HG03159 (cell line): Measurements from ENCODE around the gene SPOCK2.
"Not testable (repeated sequence)": the region's sequence is repeated elsewhere in the genome, so short reads cannot be mapped to it uniquely, and the experiment has no call there.

Source experiments
- ATAC-seq: cut with Tn5 transposase; IDR thresholded peaks from one replicate; pipeline ENCODE4 v1.9.1; 2021; ENCODE audit warnings: mild to moderate bottlenecking, moderate library complexity; ENCODE audit not compliant: unreplicated experiment

SPOCK2 gene

GRCh38 chr10:72034761-72035160 lies 53.6 kb downstream of the SPOCK2 start:
- ATAC-seq, result no peak

- ATAC-seq, result no peak
These were observed 54.3 kb downstream of the SPOCK2 start for GRCh38 chr10:72034040-72034499.

DNA sequence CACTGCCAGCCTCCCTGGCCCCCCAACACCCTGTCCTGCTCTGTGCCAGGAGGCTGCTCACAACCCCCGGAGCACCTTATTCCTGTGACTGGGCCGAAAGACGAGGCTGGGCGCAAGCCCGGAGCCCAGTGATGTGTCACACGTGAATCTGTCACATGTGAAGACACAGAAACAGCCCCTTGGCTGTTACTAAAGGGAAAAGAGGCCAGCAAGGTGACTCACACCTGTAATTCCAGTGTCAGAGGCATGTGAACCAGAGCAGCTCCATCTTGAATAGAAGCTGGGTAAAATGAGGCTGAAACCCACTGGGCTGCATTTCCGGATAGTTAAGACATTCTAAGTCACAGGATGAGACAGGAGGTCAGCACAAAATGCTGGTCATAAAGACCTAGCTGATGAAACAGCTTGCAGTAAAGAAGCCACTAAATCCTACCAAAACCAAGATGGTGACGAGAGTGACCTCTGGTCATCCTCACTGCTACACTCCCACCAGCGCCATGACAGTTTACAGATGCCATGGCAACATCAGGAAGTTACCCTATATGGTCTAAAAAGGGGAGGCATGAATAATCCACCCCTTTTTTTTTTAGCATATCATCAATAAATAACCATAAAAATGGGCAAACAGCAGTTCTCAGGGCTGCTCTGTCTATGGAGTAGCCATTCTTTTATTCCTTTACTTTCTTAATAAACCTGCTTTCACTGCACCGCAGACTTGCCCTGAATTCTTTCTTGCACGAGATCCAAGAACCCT lies 55.8 kb downstream of the SPOCK2 start:
- not testable (repeated sequence) for ATAC-seq

DNA sequence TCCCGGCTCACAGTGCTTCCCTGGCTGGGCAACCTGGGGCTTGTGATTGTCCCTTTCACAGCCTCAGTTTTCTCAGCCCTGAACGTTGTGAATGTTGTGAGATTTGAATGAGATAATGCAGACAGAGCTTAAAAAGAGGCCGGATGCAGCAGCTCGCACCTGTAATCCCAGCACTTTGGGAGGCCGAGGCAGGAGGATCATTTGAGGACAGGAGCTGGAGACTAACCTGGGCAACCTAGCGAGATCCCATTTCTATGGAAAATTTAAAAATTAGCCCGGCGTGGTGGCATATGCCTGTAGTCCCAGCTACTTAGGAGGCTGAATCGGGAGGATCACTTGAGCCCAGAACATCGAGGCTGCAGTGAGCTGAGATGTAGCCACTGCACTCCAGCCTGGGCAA lies 56.6 kb downstream of the SPOCK2 start:
- ATAC-seq, result no peak

DNA sequence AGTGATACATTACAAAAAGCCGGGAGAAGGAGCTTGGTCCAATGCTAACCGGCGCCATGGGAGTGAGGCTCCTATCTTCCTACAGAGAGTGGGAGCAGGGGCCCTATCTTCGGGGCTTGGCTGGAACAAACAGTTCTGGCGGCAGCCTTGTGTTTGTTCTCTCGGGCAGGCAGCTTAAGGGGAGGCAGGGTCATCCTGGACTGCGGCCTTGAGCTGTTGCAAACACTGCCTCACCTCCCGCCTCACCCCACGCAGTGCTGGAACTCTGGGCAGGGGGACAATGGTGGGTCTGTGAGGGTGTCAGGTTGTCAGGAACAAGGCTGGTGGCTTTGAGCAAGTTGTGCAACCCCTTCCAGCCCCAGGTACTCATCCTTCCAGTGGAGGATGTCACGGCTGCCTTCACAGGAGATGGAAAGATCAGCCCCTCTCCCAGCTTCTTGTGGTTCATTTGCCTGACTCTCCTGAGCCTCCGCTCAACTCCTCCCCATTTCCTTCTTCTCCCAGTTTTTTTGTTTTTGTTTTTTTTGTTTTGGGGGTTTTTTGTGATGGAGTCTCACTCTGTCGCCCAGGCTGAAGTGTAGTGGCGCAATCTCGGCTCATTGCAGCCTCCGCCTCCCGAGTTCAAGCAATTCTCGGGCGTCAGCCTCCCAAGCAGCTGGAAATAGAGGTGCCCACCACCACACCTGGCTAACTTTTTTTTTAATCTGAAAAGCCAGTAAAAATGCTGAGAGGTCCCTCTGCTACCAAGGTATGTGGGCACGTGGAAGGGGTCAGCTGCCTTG lies 57.4 kb downstream of the SPOCK2 start:
- no peak for ATAC-seq

GRCh38 chr10:72029414-72029813 lies 58.9 kb downstream of the SPOCK2 start:
- no peak for ATAC-seq

GRCh38 chr10:72027498-72027897 lies 60.9 kb downstream of the SPOCK2 start:
- ATAC-seq, result no peak

- no peak for ATAC-seq
These were observed 61.9 kb downstream of the SPOCK2 start for GRCh38 chr10:72026278-72027111.

- ATAC-seq, result no peak
These were observed 62.5 kb downstream of the SPOCK2 start for GRCh38 chr10:72025832-72026231.

- no peak for ATAC-seq
These were observed 63.0 kb downstream of the SPOCK2 start for GRCh38 chr10:72025400-72025799.

DNA sequence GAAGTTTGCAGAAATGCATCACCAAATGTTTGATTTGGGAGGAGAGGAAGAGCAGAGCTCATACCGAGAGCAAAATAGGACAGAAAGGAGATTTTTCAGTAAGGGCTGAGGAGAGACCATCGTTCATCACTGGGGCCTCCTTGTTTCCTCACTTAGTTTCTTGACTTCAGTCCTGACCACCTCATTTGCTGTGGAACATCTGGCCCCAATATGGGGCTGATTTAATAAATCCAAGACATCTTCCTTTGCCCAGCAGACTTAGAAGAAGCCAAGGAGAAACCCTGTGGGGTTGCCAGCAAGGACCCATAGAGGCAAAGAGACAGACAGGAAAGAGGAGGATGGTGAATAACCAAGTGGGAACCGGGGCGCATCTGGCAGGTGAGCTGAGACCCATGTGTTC lies 63.8 kb downstream of the SPOCK2 start:
- no peak for ATAC-seq

DNA sequence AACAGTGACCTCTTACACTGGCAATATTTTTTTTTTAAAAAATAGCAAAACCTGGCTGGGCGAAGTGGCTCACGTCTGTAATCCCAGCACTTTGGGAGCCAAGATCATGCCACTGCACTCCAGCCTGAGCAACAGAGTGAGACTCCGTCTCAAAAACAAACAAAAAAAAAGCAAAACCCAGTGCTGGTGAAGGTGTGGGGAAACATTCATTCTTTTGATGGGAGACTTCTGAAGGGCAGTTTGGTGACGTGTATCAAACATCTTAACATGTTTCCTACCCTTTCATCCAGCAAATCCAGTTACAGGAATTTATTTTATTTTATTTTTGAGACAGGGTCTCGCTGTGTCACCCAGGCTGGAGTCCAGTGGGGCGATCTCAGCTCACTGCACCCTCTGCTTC lies 66.1 kb downstream of the SPOCK2 start:
- no peak for ATAC-seq

DNA sequence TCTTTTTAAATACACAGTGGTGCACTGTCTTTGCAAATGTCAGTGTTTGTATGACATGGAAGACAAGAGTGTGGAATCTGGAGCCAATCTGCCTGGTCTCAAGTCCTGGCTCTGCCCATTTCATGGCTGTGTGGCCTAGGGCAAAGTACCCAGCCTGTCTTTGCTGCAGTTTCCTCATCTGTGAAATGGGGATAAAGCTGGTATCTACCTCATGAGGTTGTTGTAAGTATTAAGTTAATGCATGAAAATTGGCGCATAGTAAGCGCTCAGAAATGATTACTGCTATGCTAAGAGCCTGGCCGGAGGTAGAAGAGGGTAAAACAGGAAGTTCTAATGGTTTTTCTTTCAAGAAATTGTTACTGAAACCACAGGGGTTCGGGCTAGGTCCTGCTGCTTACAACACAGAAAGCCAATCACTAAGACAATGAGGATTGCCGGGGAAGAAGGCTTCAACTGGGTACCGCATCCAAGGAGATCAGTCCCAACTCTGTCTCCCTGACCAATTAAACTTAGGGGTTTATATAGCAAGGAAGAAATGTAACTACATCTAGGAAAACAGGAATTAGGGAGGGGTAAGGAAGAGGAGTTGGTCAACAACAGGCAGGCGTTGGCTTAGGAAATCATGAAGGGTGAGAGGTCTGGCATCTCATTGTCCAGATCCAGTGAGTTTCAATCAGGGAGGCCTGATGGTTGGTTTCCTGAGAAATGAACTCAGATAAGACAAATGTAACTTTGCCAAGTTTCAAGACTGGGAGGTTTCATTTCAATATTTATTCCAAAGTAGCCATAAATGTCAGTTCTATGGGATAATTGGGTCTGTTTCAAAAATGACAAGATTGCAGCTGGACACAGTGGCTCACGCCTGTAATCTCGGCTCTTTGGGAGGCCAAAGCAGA lies 67.2 kb downstream of the SPOCK2 start:
- no peak for ATAC-seq

DNA sequence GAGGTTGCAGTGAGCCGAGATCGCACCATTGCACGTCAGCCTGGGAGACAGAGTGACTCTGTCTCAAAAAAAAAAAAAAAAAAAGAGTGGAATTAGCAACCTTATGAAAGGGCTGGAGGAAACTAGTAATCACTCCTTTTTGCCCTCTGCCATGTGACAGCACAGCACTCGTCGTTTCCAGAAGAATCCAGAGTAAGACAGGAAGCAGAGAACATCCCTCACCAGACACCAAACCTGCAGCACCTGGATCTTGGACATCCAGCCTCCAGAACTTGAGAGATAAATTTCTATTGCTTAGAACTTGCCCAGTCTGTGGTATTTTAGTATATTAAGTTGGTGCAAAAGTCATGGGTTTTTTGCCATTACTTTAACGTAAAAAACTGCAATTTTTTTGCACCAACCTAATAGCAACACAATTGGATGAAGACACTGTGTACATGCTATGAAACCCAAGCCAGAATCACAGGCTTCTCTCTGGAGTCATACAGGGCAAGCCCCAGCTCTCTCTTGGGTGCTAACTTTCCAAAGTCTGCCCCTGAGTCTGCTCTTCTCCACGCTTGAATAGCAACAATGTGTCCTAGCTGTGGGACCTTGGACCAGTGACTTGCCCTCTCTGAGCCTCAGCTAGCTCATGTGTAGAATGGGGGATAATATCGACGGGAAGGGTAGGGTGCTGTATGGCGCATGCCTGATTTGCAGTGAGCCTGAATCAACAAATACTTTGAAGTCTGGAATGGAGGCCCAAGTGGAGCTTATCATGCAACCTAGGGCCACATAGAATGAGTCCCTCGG lies 69.1 kb downstream of the SPOCK2 start:
- no peak for ATAC-seq

DNA sequence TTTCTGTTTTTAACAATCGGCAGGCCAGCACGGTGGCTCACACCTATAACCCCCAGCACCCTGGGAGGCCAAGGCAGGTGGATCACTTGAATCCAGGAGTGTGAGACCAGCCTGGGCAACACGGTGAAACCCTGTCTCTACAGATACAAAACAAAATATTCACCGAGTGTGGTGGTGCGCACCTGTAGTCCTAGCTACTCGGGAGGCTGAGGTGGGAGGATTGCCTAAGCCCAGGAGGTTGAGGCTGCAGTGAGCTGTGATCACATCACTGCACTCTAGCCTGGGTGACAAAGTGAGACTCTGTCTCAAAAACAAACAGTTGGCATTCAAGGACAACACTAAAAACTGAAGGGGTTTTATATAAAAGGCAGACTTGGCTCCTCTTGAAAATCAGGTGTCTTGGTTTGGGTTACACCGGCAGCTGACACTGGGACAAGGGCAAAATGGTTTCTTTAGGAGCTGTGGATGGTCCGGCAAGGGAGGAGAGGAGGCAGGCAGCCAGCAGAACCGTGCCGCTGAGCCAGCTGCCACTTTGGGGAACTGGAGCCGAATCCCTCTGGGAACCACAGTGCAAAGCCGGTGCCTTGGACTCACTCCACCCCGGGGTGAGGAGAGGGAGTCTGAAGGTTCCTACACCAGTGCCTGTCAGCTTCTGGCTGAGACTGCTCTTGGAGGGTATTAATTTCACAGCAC lies 71.6 kb downstream of the SPOCK2 start:
- no peak for ATAC-seq

DNA sequence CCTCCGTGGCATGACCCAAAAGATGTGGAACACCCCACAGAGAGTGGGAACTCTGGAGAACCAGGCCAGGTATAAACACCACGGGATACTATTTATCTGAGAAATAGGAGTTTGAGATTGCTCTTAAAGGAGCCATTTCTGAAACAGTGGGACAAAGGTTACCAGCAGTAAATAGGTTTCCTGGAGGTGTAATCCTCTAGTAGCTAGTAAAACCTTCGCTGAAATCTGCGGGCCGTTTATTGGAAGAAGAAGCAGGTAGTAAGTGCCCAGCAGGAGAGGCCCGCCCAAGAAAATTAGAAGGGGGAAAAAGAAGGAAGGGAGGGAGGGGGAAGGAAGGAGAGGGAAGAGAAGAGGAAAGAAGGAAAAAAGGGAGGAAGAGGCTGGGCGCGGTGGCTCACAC lies 72.5 kb downstream of the SPOCK2 start:
- ATAC-seq, result no peak

DNA sequence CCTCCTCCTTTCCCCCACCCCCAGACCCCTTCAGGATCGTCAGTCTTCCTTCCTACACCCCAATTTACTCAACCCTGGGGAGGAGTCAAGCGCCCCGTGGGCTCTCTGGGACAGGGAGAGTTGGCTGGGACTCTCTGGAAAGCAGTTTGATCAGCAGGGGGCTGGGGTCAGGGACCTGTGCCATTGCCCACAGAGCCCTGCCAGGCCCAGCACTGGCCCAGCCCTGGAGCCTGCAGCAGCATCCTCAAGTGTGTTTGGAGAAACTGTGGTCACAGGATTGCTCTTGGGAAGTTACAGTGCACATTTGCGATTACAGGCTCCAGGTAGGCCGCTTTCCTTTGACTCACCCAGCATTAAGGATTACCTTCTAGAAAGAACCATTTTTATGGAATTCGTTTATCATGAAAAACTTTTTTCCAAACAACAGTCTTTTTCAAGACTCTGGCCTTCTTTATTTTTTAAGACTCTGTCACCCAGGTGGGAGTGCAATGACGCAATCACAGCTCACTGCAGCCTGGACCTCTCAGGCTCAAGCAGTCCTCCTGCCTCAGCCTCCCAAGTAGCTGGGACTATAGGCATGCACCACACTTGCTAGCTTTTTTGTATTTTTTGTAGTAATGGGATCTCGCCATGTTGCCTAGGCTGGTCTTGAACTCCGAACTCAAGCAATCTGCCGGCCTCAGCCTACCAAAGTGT lies 73.4 kb downstream of the SPOCK2 start:
- no peak for ATAC-seq

DNA sequence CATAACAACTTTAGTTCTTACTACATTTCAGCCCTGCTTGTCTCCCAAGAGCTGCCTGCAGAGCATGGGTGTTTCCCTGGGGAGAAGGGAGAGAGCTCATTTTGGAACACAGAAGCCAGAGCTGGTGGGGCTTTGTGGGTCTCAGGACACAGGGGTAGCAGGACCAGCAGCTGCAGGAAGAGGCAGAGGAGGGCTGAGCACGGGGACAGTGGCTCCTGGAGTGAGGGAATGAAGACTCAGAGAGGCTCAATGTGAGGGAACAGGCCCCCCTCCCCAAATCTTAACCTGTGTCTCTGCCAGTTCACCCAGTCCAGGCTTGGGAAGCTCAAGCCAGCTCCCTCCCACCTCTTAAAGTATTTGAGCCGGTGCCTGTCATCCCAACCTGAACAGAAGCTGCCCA lies 74.2 kb downstream of the SPOCK2 start:
- no peak for ATAC-seq
